ENCODE data around the gene FAM120A. TPM values are rescaled to one million over a fixed set of nuclear protein-coding genes. Genes with fewer than 3 reads are reported as not detected.
"Not testable (repeated sequence)": the region's sequence is repeated elsewhere in the genome, so short reads cannot be mapped to it uniquely, and the experiment has no call there.

FAM120A gene
- total RNA-seq, 1 experiment from 2014 or later = 73.3 TPM

DNA sequence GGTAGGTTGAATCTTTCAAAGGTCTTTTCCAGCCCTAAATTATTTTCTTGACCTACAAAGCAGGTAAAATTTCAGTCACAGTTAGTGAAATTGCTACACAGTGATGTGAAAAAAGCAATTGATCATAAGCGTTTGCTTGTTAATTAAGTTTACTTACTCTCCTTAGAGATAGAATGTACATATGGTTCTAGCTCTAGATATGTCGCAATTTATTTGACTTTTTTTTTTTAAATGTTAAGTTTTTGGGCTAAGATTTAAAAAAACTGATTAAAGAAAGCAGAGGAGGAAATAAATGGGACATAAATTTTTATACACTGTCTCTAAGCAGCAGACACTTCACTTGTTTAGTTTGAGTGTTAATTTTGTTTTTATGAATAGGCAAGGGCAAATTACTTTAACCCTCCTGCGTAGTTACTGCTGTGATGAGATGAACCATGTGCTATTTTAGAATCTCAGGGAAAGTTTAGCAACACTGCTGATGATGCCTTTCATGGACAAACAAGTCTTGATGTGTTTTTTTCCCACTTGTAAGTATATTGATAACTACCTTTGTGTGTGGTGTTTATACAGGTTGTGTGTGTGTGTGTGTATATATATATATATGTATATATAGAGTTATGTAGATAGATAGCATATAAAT lies 40.2 kb downstream of the FAM120A start:
- peaks cover 29% of the 10 kb centered on the region for H3K36me3 ChIP-seq
- H3K4me3 ChIP-seq = no peak overlapping the region
- H3K4me1 ChIP-seq (replicated peaks) = no peaks in the 10 kb centered on the region
- H3K9me3 ChIP-seq (replicated peaks) = no peaks in the 10 kb centered on the region
- no peaks in the 10 kb centered on the region for H3K27me3 ChIP-seq (replicated peaks)
- H3K27ac ChIP-seq = no peak overlapping the region
- no peak for DNase-seq (ENCODE audit: low read depth in 1 of 2, low spot score in 2 of 2)

DNA sequence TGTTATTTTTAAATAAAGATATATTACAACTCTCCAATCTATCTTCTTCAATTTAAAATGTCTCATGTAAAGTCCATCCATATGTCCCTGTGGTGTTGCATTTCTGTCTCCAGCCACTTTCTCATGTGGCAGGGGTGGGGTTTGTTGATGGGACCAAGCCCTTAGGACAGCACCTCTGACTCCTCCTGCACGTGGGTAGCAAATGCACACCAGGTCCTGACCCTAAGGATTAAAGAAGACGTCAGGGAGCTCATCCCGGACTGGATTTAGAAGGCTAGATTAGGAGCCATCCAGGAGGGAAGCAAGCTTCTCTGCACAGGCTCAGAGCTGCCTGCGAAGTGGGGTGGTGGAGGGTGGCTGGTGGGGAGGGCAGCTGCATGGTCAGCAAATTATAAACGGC lies 40.8 kb downstream of the FAM120A start:
- H3K4me3 ChIP-seq = no peak overlapping the region
- H3K36me3 ChIP-seq = peaks cover 36% of the 10 kb centered on the region
- no peak overlapping the region for H3K27ac ChIP-seq
- no peaks in the 10 kb centered on the region for H3K9me3 ChIP-seq (replicated peaks)
- H3K4me1 ChIP-seq (replicated peaks) = no peaks in the 10 kb centered on the region
- no peak for DNase-seq (ENCODE audit: low read depth in 1 of 2, low spot score in 2 of 2)
- no peaks in the 10 kb centered on the region for H3K27me3 ChIP-seq (replicated peaks)

- Histone ChIP-seq H3K27me3 (replicated peaks) (no peaks in the 10 kb centered on the region), H3K27ac (no peak overlapping the region), H3K9me3 (replicated peaks) (no peaks in the 10 kb centered on the region), H3K4me1 (replicated peaks) (no peaks in the 10 kb centered on the region), H3K4me3 (no peak overlapping the region), H3K36me3 (peaks cover 51% of the 10 kb centered on the region)
- no peak for DNase-seq (ENCODE audit: low read depth in 1 of 2, low spot score in 2 of 2)
Observed at GRCh38 chr9:93493949-93494348, 42.5 kb downstream of the FAM120A start.

DNA sequence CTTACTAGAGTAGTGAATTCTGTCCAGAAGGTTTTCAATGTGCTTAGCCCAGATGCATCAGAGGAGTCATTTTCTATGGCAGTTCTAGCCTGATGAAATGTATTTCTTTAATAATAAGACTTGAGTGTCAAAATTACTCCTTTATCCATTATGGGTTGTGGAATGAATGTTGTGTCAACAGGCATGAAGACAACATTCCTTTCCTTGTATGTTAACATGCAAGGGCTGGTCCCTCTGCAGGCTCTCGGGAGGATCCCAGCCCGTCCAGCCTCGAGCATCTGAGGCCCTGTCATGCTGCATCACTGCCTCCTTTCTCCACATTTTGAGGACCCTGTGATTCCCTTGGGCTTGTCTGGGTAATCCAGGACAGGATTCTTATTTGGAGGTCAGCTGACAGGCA lies 44.8 kb downstream of the FAM120A start:
- Histone ChIP-seq H3K27me3 (replicated peaks) (no peaks in the 10 kb centered on the region), H3K36me3 (peaks cover 57% of the 10 kb centered on the region), H3K9me3 (replicated peaks) (no peaks in the 10 kb centered on the region), H3K4me3 (no peak overlapping the region), H3K27ac (no peak overlapping the region), H3K4me1 (replicated peaks) (peaks cover 8% of the 10 kb centered on the region)
- no peak for DNase-seq (ENCODE audit: low read depth in 1 of 2, low spot score in 2 of 2)

DNA sequence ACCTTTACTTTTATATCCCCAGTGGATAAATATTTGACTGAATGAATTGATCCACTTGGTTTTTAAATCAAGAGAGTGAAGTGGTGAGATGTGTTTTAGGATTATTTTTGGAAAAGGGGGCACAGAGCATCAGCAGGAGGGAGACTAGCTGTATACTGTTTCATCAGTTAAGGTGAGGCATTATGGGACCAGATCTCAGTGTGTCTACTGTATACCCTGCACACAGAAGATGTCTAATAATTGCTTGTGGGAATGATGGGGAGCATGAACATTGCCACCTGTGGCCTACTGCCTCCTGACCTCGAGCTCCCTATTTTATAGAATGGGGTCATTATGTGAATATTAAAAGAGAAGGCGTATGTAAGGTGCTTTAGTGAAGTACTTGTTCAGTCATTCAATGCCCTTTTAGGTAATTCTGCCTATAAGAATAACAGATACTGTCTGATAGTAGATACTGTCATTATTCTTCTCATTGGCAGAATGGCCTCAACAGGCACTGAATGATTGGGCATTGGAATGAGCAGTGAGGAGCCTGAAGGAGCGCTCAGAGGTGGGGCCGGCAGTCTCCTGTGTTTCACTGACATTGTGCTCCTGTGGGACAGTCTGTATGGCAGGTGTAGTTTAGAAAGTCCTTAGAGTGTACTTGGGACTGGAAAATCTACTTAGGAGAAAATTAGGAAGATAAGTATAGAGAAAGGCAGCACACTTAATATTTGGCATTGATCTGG lies 49.2 kb downstream of the FAM120A start:
- H3K9me3 ChIP-seq (replicated peaks) = no peaks in the 10 kb centered on the region
- DNase-seq (ENCODE audit: low read depth in 1 of 2, low spot score in 2 of 2) = peak in 1 of 2 experiments; percentile 6
- H3K27me3 ChIP-seq (replicated peaks) = no peaks in the 10 kb centered on the region
- H3K27ac ChIP-seq = peak overlapping the region; percentile 14; the same call in 1 of the 2 replicates
- peak overlapping the region; percentile 25 for H3K4me3 ChIP-seq
- peaks cover 12% of the 10 kb centered on the region for H3K4me1 ChIP-seq (replicated peaks)
- H3K36me3 ChIP-seq = peaks cover 67% of the 10 kb centered on the region

GRCh38 chr9:93501406-93501805 lies 49.9 kb downstream of the FAM120A start:
- Histone ChIP-seq H3K4me3 (peak overlapping the region; percentile 25), H3K27me3 (replicated peaks) (no peaks in the 10 kb centered on the region), H3K36me3 (peaks cover 60% of the 10 kb centered on the region), H3K27ac (peak overlapping the region; percentile 14; the same call in 1 of the 2 replicates), H3K9me3 (replicated peaks) (no peaks in the 10 kb centered on the region), H3K4me1 (replicated peaks) (peaks cover 13% of the 10 kb centered on the region)
- peak in 1 of 2 experiments; percentile 25 for DNase-seq (ENCODE audit: low read depth in 1 of 2, low spot score in 2 of 2)

GRCh38 chr9:93503381-93503780 lies 51.9 kb downstream of the FAM120A start:
- Histone ChIP-seq H3K36me3 (peaks cover 42% of the 10 kb centered on the region), H3K4me3 (no peak overlapping the region), H3K4me1 (replicated peaks) (peaks cover 13% of the 10 kb centered on the region), H3K9me3 (replicated peaks) (no peaks in the 10 kb centered on the region), H3K27me3 (replicated peaks) (no peaks in the 10 kb centered on the region), H3K27ac (no peak overlapping the region)
- no peak for DNase-seq (ENCODE audit: low read depth in 1 of 2, low spot score in 2 of 2)

DNA sequence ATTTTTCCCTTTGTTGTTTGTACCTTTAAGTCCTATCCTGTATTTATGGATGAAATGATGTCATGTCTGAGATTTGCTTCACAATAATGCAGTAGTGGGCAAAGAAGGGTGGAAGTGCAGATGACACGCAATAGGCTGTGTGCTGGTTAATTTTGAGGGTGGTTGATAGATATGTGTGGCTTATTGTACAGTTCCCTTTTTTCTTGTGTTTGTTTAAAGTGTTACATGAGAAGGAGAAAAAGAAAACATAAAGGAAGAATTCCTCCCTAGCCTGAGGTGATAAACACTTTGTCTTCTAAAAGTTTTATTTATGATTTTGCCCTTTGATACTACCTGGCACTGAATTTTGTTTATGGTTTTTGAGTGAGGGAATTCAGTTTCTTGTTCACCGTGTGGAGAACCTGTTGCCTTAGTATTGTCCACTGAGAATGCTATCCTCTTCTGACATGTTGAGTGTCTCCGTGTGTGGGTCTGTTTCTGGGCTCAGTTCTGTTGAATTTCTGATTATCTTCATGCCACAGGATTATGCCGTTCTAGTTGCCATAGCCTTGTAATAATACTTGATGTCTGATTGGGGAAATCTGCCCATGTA lies 54.2 kb downstream of the FAM120A start:
- H3K9me3 ChIP-seq (replicated peaks) = no peaks in the 10 kb centered on the region
- no peak overlapping the region for H3K27ac ChIP-seq
- H3K4me3 ChIP-seq = no peak overlapping the region
- no peak for DNase-seq (ENCODE audit: low read depth in 1 of 2, low spot score in 2 of 2)
- peaks cover 23% of the 10 kb centered on the region for H3K36me3 ChIP-seq
- no peaks in the 10 kb centered on the region for H3K27me3 ChIP-seq (replicated peaks)
- H3K4me1 ChIP-seq (replicated peaks) = peaks cover 10% of the 10 kb centered on the region

DNA sequence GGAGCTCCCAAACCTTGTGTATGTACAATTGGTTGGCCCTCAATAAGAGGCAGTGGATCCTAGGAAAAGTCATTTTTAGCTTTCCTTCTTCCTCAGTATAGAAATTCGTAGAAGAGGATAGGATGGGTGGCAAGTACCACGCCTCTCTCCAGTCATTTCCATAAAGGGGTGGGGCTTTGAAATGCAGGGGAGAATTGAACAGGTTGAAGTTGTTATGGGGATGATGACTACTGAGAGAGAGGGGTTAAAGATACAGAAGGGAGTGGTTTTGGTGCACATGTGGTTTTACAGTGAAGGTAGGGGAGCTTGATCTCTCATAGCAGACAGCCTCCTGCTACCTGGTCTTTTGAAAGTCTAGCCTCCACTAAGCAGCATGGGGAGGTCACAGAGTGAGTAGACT lies 56.3 kb downstream of the FAM120A start:
- Histone ChIP-seq H3K9me3 (replicated peaks) (no peaks in the 10 kb centered on the region), H3K4me1 (replicated peaks) (peaks cover 13% of the 10 kb centered on the region; the same call in 1 of the 2 replicates), H3K4me3 (no peak overlapping the region), H3K27ac (no peak overlapping the region), H3K36me3 (peaks cover 7% of the 10 kb centered on the region), H3K27me3 (replicated peaks) (no peaks in the 10 kb centered on the region)
- no peak for DNase-seq (ENCODE audit: low read depth in 1 of 2, low spot score in 2 of 2)

GRCh38 chr9:93508207-93508606 lies 56.7 kb downstream of the FAM120A start:
- Histone ChIP-seq H3K4me3 (no peak overlapping the region), H3K27ac (no peak overlapping the region), H3K9me3 (replicated peaks) (no peaks in the 10 kb centered on the region), H3K36me3 (peaks cover 3% of the 10 kb centered on the region), H3K27me3 (replicated peaks) (no peaks in the 10 kb centered on the region), H3K4me1 (replicated peaks) (peaks cover 13% of the 10 kb centered on the region; the same call in 1 of the 2 replicates)
- DNase-seq (ENCODE audit: low read depth in 1 of 2, low spot score in 2 of 2) = no peak

GRCh38 chr9:93509084-93509483 lies 57.6 kb downstream of the FAM120A start:
- DNase-seq (ENCODE audit: low read depth in 1 of 2, low spot score in 2 of 2) = no peak
- H3K27ac ChIP-seq = no peak overlapping the region
- no peaks in the 10 kb centered on the region for H3K9me3 ChIP-seq (replicated peaks)
- no peaks in the 10 kb centered on the region for H3K36me3 ChIP-seq
- peaks cover 13% of the 10 kb centered on the region; the same call in 1 of the 2 replicates for H3K4me1 ChIP-seq (replicated peaks)
- no peaks in the 10 kb centered on the region for H3K27me3 ChIP-seq (replicated peaks)
- H3K4me3 ChIP-seq = no peak overlapping the region

GRCh38 chr9:93510041-93510440 lies 58.6 kb downstream of the FAM120A start:
- Histone ChIP-seq H3K27ac (no peak overlapping the region), H3K4me1 (replicated peaks) (peaks cover 13% of the 10 kb centered on the region; the same call in 1 of the 2 replicates), H3K9me3 (replicated peaks) (no peaks in the 10 kb centered on the region), H3K36me3 (no peaks in the 10 kb centered on the region), H3K27me3 (replicated peaks) (no peaks in the 10 kb centered on the region), H3K4me3 (no peak overlapping the region)
- DNase-seq (ENCODE audit: low read depth in 1 of 2, low spot score in 2 of 2) = no peak

DNA sequence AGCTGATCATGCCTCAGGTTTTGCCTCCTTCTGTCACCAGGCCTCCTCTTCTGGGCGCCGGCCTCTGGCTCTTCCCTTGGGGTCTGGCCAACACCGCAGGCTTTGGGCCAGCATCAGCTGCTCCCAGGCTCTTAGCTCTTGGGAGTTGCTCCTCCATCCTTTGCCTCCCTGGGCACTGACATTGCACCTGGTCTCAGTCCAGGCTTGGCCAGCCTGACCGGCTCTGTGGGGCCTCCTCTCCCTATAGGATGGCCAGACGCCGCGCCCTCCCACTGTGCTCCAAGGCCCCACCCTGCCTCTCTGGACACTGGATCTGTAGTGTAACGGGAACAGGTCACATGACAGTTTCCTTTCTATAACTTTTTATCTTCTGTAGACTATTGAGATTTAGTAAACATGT lies 59.7 kb downstream of the FAM120A start:
- H3K27ac ChIP-seq; H3K4me3 ChIP-seq; DNase-seq (ENCODE audit: low read depth in 1 of 2, low spot score in 2 of 2); H3K9me3 ChIP-seq (replicated peaks); H3K27me3 ChIP-seq (replicated peaks); H3K4me1 ChIP-seq (replicated peaks); H3K36me3 ChIP-seq: not testable (repeated sequence)

- H3K27ac ChIP-seq; H3K4me1 ChIP-seq (replicated peaks); H3K27me3 ChIP-seq (replicated peaks); H3K36me3 ChIP-seq; H3K4me3 ChIP-seq; H3K9me3 ChIP-seq (replicated peaks); DNase-seq (ENCODE audit: low read depth in 1 of 2, low spot score in 2 of 2): not testable (repeated sequence)
Observed at GRCh38 chr9:93512170-93512812, 60.8 kb downstream of the FAM120A start.

All from SJSA1 (cell line).